Left colon (tissue), 2 donors: ENCODE data around the gene RHO. TPM values are rescaled to one million over a fixed set of nuclear protein-coding genes. Genes with fewer than 3 reads are reported as not detected.

Source experiments
- ATAC-seq: fragments of 200-7000 bp; cut with Tn5 transposase; one replicate; pipeline ENCODE4 v1.9.1; 2020; ENCODE audit warnings: mild to moderate bottlenecking, moderate library complexity
- DNase-seq, 2 donors: peaks; one replicate each; pipeline ENCODE4 v3.0.0-alpha.2; 2020
- intact Hi-C, 2 donors: fragments of 100-400 bp; cut with DNase I in 1 of 2; cut with micrococcal nuclease in 1 of 2; formaldehyde crosslinking; loops; one replicate each; pipeline versions ENCODE4 v1.11.2 to v1.14.0; 2022; cut with DNase I, micrococcal nuclease
- total RNA-seq, 2 donors: library from RNA; stranded (reverse); fragmentation: NEBNext Ultra II Directional; extraction: Animal tissue kit (Norgen Biotek cat#: 25700); gene quantifications; one replicate each; pipeline ENCODE4 v1.2.1, GENCODE V29; 2021
- donor health status: DM: no; HTN: no; CAD: no.
- donor health status: DM: yes; HTN: yes; CAD: no.

Gene RHO
- total RNA-seq, 2 donors from 2014 or later = not detected

GRCh38 chr3:129554356-129555152, 26.1 kb downstream of the RHO start:
- no peak for ATAC-seq
- DNase-seq = no peak
- intact Hi-C loops = no loop called here

- DNase-seq = no peak
- ATAC-seq = no peak
- intact Hi-C loops = no loop called here
These were observed 26.7 kb downstream of the RHO start for GRCh38 chr3:129555153-129555550.

- DNase-seq (no peak), ATAC-seq (no peak)
- intact Hi-C loops = no loop called here
These were observed 27.3 kb downstream of the RHO start for GRCh38 chr3:129555616-129556357.

GRCh38 chr3:129556358-129556695, 27.9 kb downstream of the RHO start:
- no peak for ATAC-seq
- DNase-seq = no peak
- intact Hi-C loops = no loop called here

- DNase-seq (no peak), ATAC-seq (no peak)
- intact Hi-C loops = no loop called here
These were observed 28.6 kb downstream of the RHO start for GRCh38 chr3:129556890-129557547.

GRCh38 chr3:129557548-129557894, 29.1 kb downstream of the RHO start:
- DNase-seq (no peak), ATAC-seq (no peak)
- intact Hi-C loops = no loop called here

- no peak for ATAC-seq
- DNase-seq = no peak
- intact Hi-C loops = no loop called here
These were observed 29.8 kb downstream of the RHO start for GRCh38 chr3:129558081-129558771.

GRCh38 chr3:129558772-129559564, 30.5 kb downstream of the RHO start:
- ATAC-seq (no peak), DNase-seq (no peak)
- intact Hi-C loops = no loop called here

- DNase-seq (no peak), ATAC-seq (no peak)
- intact Hi-C loops = no loop called here
These were observed 31.2 kb downstream of the RHO start for GRCh38 chr3:129559565-129560079.

GRCh38 chr3:129560269-129560787, 31.9 kb downstream of the RHO start:
- ATAC-seq = no peak
- intact Hi-C loops = no loop called here
- no peak for DNase-seq

GRCh38 chr3:129560911-129561594, 32.6 kb downstream of the RHO start:
- DNase-seq = peak; percentile 45 to 64
- intact Hi-C loops = no loop called here
- peak; percentile 37 for ATAC-seq

GRCh38 chr3:129561619-129562248, 33.3 kb downstream of the RHO start:
- no peak for DNase-seq
- ATAC-seq = no peak
- intact Hi-C loops = no loop called here

- intact Hi-C loops = no loop called here
- DNase-seq = no peak
- ATAC-seq = no peak
These were observed 34.4 kb downstream of the RHO start for GRCh38 chr3:129562803-129563202.

GRCh38 chr3:129563332-129563731, 34.9 kb downstream of the RHO start:
- intact Hi-C loops = no loop called here
- ATAC-seq (no peak), DNase-seq (no peak)

- intact Hi-C loops = no loop called here
- ATAC-seq (no peak), DNase-seq (no peak)
These were observed 35.6 kb downstream of the RHO start for GRCh38 chr3:129563850-129564535.

GRCh38 chr3:129564981-129565644, 36.7 kb downstream of the RHO start:
- DNase-seq = no peak
- no peak for ATAC-seq
- intact Hi-C loops = no loop called here
